ENCODE results near the gene CDKN1B.

GRCh38 chr12:12723149-12723680, 6.0 kb downstream of the CDKN1B start:
- TF ChIP-seq CTCF (IDR thresholded peaks at IDR 0.05 in 4 of 5, conservative IDR thresholded peaks at IDR 0.05 in 1 of 5) (no peak), POLR2A (IDR thresholded peaks at IDR 0.05) (no peak)
